K562 (cell line): ENCODE measurements around the gene UVRAG. TPM values are rescaled to one million over a fixed set of nuclear protein-coding genes. Genes with fewer than 3 reads are reported as not detected.

ENCODE experiments used
- ATAC-seq: fragments of 200-7000 bp; cut with Tn5 transposase; 3 replicates; pipeline ENCODE4 v1.9.1; 2020; ENCODE audit warnings: moderate library complexity
- BruUV-seq: library from RNA; stranded (reverse); fragments of 400-500 nt; replicated peaks from 2 replicates; lab custom pipeline; 2021; lab: Mats Ljungman, UMichigan
- CTCF ChIA-PET: fragments of 300-600 bp; formaldehyde crosslinking; extraction: SDS; loops from one replicate; lab custom pipeline; 2021; ENCODE audit warnings: low intra/inter-chr PET ratio; lab: Yijun Ruan, JAX
- POLR2A ChIA-PET: fragments of 300-600, 350-650 bp; sonication (Branson Sonifier 250); formaldehyde crosslinking; extraction: SDS; loops from one replicate; lab custom pipeline; 2021; ENCODE audit warnings: antibody characterized with exemption, inconsistent platforms; lab: Yijun Ruan, JAX
- DNase-seq, 4 experiments: peaks; one replicate each; pipeline versions ENCODE4 v3.0.0 to v3.0.0-alpha.2; 2011 to 2018; ENCODE audit warnings: low spot score in 3 of 4, mixed read lengths in 3 of 4; ENCODE audit errors: extremely low read depth in 1 of 4
- FAIRE-seq: peaks from 2 replicates; lab custom pipeline; 2011; peaks lifted over from hg19 to GRCh38; lab: Jason Lieb, UNC
- H2AFZ ChIP-seq: 2 replicates; pipeline ENCODE4 v1.6.0; 2011; ENCODE audit warnings: low read depth, low read length, control low read depth, inconsistent platforms
- H3K27ac ChIP-seq: fragments of 200-600 bp; 3 replicates; pipeline ENCODE4 v1.8.0; 2011; ENCODE audit warnings: low read depth, mild to moderate bottlenecking, control low read depth, inconsistent platforms, low read length, moderate library complexity, mixed read lengths; ENCODE audit errors: extremely low read depth
- H3K27me3 ChIP-seq, 2 experiments: fragments of 300-600 bp in 1 of 2; 2 replicates in 1 of 2; 3 replicates in 1 of 2; pipeline versions ENCODE4 v1.6.0 to v1.8.0; 2011; ENCODE audit warnings: inconsistent platforms in 2 of 2, low read length in 2 of 2, mild to moderate bottlenecking in 1 of 2, mixed read lengths in 1 of 2, moderate library complexity in 1 of 2; ENCODE audit not compliant: control insufficient read depth in 2 of 2, insufficient read depth in 2 of 2
- H3K36me3 ChIP-seq: fragments of 300-600 bp; 3 replicates; pipeline ENCODE4 v1.8.0; 2011; ENCODE audit warnings: mild to moderate bottlenecking, low read length, inconsistent platforms; ENCODE audit not compliant: control insufficient read depth, insufficient read depth
- H3K4me1 ChIP-seq, 2 experiments: fragments of 200-600 bp in 1 of 2; replicated peaks in 1 of 2; 2 replicates in 1 of 2; 3 replicates in 1 of 2; pipeline versions ENCODE4 v1.5.1 to v1.8.0; 2011; ENCODE audit warnings: inconsistent platforms in 2 of 2, low read length in 2 of 2, mild to moderate bottlenecking in 1 of 2, mixed read lengths in 1 of 2, moderate library complexity in 1 of 2; ENCODE audit not compliant: control insufficient read depth in 2 of 2, insufficient read depth in 2 of 2
- H3K4me2 ChIP-seq: 2 replicates; pipeline ENCODE4 v1.6.1; 2011; ENCODE audit warnings: low read length, control low read depth, inconsistent platforms, mixed read lengths; ENCODE audit not compliant: insufficient read depth
- H3K4me3 ChIP-seq: fragments of 200-600 bp; sonication (generic), shearing (Covaris generic); 2 replicates; pipeline ENCODE4 v1.5.1; 2016; ENCODE audit warnings: control low read depth, inconsistent platforms
- H3K79me2 ChIP-seq: fragments of 200-600 bp; 3 replicates; pipeline ENCODE4 v1.8.0; 2011; ENCODE audit warnings: low read length, inconsistent platforms; ENCODE audit not compliant: control insufficient read depth, insufficient read depth
- H3K9ac ChIP-seq, 2 experiments: 2 replicates each; pipeline versions ENCODE4 v1.6.0 to v1.6.1; 2011; ENCODE audit warnings: low read depth in 2 of 2, low read length in 2 of 2, control low read depth in 1 of 2, inconsistent platforms in 1 of 2, mild to moderate bottlenecking in 1 of 2, mixed read lengths in 1 of 2; ENCODE audit not compliant: insufficient read depth in 1 of 2
- H3K9me1 ChIP-seq: one replicate; pipeline ENCODE4 v1.6.0; 2011; ENCODE audit warnings: inconsistent platforms, mild to moderate bottlenecking, low read length, moderate library complexity; ENCODE audit not compliant: control insufficient read depth, insufficient read depth
- H3K9me3 ChIP-seq: replicated peaks from 2 replicates; pipeline ENCODE4 v1.5.1; 2011; ENCODE audit warnings: low read depth, low read length, inconsistent platforms; ENCODE audit not compliant: control insufficient read depth, insufficient read depth
- H4K20me1 ChIP-seq: replicated peaks from 2 replicates; pipeline ENCODE4 v1.6.1; 2011; ENCODE audit warnings: low read length, inconsistent platforms, mixed read lengths; ENCODE audit not compliant: control insufficient read depth, insufficient read depth
- CREB3L1 ChIP-seq: fragments of 450-650 bp; IDR thresholded peaks from 2 replicates; pipeline ENCODE4 v1.6.1; 2014; ENCODE audit warnings: low read depth, mild to moderate bottlenecking, moderate library complexity, borderline replicate concordance
- HDAC2 ChIP-seq: fragments of 450-650 bp; IDR thresholded peaks from 2 replicates; pipeline ENCODE4 v1.6.1; 2016; ENCODE audit warnings: mild to moderate bottlenecking
- JUND ChIP-seq, 2 experiments: IDR thresholded peaks; 2 replicates in 1 of 2; 3 replicates in 1 of 2; pipeline ENCODE4 v1.6.1; 2011; ENCODE audit warnings: borderline replicate concordance in 2 of 2, low read depth in 2 of 2, low read length in 2 of 2, improper control_type of control experiment in 1 of 2, missing biosample characterization in 1 of 2, missing genetic modification characterization in 1 of 2, missing genetic modification reagents in 1 of 2
- KDM2B ChIP-seq: fragments of 250-450 bp; sonication (Bioruptor Pico); IDR thresholded peaks from 2 replicates; pipeline ENCODE4 v1.8.0; 2021; ENCODE audit warnings: mild to moderate bottlenecking, moderate library complexity
- MAFG ChIP-seq: fragments of 450-650 bp; conservative IDR thresholded peaks from 2 replicates; pipeline ENCODE4 v1.6.1; 2016; ENCODE audit warnings: missing genetic modification characterization, missing compliant biosample characterization
- NCOA6 ChIP-seq: fragments of 450-650 bp; IDR thresholded peaks from 2 replicates; pipeline ENCODE4 v1.6.1; 2017; ENCODE audit warnings: mild to moderate bottlenecking
- PCBP1 ChIP-seq: fragments of 200-400 bp; formaldehyde crosslinking; IDR thresholded peaks from 2 replicates; pipeline ENCODE4 v1.6.1; 2018; ENCODE audit warnings: mild to moderate bottlenecking, low read depth, low read length; ENCODE audit not compliant: poor library complexity, severe bottlenecking
- SOX6 ChIP-seq: fragments of 450-650 bp; IDR thresholded peaks from 2 replicates; pipeline ENCODE4 v1.6.1; 2014; ENCODE audit warnings: mild to moderate bottlenecking
- WGBS: fragments of 100-300 bp; shearing (Covaris generic); methylation state at CpG from one replicate; pipeline ENCODE4 v1.1.6; 2016; ENCODE audit warnings: low coverage, mixed read lengths; ENCODE audit not compliant: insufficient coverage; ENCODE audit errors: missing lambda C conversion rate; 5-methylcytosine and 5-hydroxymethylcytosine counted together
- in situ Hi-C: fragments of 300-500 bp; cut with MboI; formaldehyde crosslinking; loops from 4 replicates; pipeline ENCODE4 v1.15.0; 2018; ENCODE audit warnings: inconsistent platforms, mixed read lengths
- intact Hi-C: fragments of 100-400 bp; cut with micrococcal nuclease; formaldehyde crosslinking; loops from 2 replicates; pipeline ENCODE4 v1.14.2; 2022
- polyA plus RNA-seq, 8 experiments: library from polyadenylated mRNA; depleted of rRNA in 4 of 8; stranded (reverse) in 5 of 8; unstranded in 3 of 8; fragments of >200 nt; fragmentation: Nextera tagmentation in 2 of 8; fragmentation: Illumina TruSeq in 1 of 8; extraction: Ambion mirVana in 2 of 8; extraction: Trizol in 1 of 8; gene quantifications; 2 replicates each; pipeline versions ENCODE4 v1.2.1 to v1.2.3, GENCODE V29; 2011 to 2014; ENCODE audit warnings: inconsistent platforms in 1 of 8, missing spikeins in 1 of 8
- total RNA-seq, 7 experiments: library from RNA; depleted of rRNA in 6 of 7; stranded (reverse); fragments of >200 nt in 6 of 7; fragmentation: Illumina TruSeq in 2 of 7; extraction: Trizol in 2 of 7; gene quantifications; 2 replicates each; pipeline versions ENCODE4 v1.2.1 to v1.2.3, GENCODE V29; 2011 to 2021; ENCODE audit warnings: low replicate concordance in 1 of 7
- TF ChIP-seq, protein P1 (sequence below): fragments of 200-800 bp; sonication (Bioruptor generic); IDR thresholded peaks from 2 replicates; pipeline ENCODE4 v1.6.1; 2017; ENCODE audit warnings: missing genetic modification characterization, missing compliant biosample characterization
- TF ChIP-seq, protein P2 (sequence below), 2 experiments: IDR thresholded peaks in 1 of 2; conservative IDR thresholded peaks in 1 of 2; 2 replicates each; pipeline ENCODE4 v1.6.1; 2016; ENCODE audit warnings: low read depth in 2 of 2, mild to moderate bottlenecking in 1 of 2, missing compliant biosample characterization in 1 of 2, missing genetic modification characterization in 1 of 2, moderate library complexity in 1 of 2

The UVRAG gene
- total and polyA plus RNA-seq, 9 of the 15 experiments (the other 6 are each of a cell fraction or from before 2014, with no cell fraction given): 3.1 to 17.8 (median 12.4) TPM

DNA sequence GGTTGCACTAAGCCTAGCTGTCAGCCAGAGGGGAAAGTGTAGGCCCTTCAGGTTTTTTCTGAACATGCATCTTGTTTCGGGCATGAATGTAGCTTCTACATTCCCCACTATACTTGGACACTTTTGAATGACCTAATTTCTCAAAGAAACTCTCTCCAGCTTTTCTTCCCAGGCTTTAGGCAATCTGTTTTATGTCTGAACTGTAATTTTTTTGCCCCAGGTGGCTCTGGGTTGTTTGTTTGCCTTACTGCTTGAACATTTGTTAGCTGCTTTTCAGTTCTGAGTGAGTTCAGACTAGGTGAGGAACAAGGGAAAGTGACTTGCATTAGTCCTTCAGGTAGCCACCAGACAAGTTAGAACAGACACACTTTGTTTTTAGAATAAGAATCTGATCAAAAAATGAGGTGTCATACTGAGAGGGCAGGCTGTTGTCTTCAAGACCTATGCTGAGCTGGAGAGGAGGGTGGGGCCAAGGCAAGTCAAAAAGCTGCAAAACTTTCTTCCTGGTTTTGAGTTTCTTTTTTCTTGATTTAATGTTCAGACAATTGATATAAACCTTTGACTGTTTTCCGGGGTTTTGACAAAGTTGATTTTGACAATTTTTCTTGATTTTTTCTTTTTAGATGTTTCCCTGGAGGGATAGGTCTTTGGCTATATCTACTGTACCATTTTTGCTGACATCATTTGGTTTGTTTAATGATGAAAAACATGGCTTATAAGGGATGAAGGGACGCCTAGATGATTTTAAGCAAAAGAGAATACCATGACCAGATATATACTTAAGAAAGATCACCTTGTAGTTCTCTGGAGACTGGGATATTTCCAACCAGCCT, 208.4 kb downstream of the UVRAG start (continued):
- TF ChIP-seq, protein P1, sequence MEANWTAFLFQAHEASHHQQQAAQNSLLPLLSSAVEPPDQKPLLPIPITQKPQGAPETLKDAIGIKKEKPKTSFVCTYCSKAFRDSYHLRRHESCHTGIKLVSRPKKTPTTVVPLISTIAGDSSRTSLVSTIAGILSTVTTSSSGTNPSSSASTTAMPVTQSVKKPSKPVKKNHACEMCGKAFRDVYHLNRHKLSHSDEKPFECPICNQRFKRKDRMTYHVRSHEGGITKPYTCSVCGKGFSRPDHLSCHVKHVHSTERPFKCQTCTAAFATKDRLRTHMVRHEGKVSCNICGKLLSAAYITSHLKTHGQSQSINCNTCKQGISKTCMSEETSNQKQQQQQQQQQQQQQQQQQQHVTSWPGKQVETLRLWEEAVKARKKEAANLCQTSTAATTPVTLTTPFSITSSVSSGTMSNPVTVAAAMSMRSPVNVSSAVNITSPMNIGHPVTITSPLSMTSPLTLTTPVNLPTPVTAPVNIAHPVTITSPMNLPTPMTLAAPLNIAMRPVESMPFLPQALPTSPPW (CRISPR knock-in tag): peak; percentile 12; the same call in 1 of the 2 replicates
- TF ChIP-seq HDAC2 (no peak), MAFG (tag) (peak; percentile 59)

DNA sequence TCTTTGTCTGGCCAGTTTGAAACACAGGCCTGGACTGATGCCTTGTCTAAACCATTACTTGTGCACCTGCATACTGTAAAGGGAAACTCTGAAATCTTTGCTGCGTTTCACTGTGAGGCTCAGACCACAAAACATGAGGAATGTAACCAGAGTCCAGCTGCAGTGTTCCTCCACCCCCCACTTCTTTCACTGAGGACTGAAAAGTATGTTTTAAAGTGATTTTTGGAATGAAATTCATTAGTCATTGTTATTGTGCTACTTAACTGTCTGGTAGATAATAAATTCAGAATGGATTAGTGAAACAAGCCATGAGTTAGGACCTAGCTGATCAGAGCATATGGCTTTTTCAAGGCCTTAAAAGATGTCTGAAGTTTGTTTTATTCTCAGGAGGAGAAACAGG, 210.1 kb downstream of the UVRAG start:
- CTCF ChIA-PET: interaction anchor here (0.6 kb wide), 1 partner anchor 28 kb away, joined by 3 read pairs; no protein-coding TSS in a partner anchor
- Histone ChIP-seq H3K79me2 (no peaks in the 10 kb centered on the region), H3K27ac (no peak overlapping the region), H3K36me3 (0 out of 3 replicates have a peak, but pooled peaks cover 5% of the 10 kb centered on the region), H3K9ac (no peak overlapping the region), H3K27me3 (no peaks in the 10 kb centered on the region), H3K4me2 (no peak overlapping the region), H3K4me3 (no peak overlapping the region), H3K9me1 (no peaks in the 10 kb centered on the region), H3K9me3 (no peaks in the 10 kb centered on the region), H2AFZ (no peak overlapping the region), H3K4me1 (peaks cover 0 to 19% of the 10 kb centered on the region in 2 experiments; a peak in 2 of 5 replicates), H4K20me1 (no peaks in the 10 kb centered on the region)
- in situ Hi-C loops (no loop called here), intact Hi-C loops (no loop called here)
- POLR2A ChIA-PET: no interaction called here
- BruUV-seq: no TSS peak
- no peak for DNase-seq
- no peak; the same call in 2 of the 3 replicates for ATAC-seq
- TF ChIP-seq JUND (IDR thresholded peaks at IDR 0.05; ENCODE audit: borderline replicate concordance, low read depth, low read length) (no peak), JUND (tag; IDR thresholded peaks at IDR 0.05; ENCODE audit: borderline replicate concordance, low read depth, low read length) (no peak), CREB3L1 (no peak), NCOA6 (no peak), PCBP1 (no peak), KDM2B (no peak), SOX6 (no peak)
- TF ChIP-seq, protein P2, sequence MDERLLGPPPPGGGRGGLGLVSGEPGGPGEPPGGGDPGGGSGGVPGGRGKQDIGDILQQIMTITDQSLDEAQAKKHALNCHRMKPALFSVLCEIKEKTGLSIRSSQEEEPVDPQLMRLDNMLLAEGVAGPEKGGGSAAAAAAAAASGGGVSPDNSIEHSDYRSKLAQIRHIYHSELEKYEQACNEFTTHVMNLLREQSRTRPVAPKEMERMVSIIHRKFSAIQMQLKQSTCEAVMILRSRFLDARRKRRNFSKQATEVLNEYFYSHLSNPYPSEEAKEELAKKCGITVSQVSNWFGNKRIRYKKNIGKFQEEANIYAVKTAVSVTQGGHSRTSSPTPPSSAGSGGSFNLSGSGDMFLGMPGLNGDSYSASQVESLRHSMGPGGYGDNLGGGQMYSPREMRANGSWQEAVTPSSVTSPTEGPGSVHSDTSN (CRISPR knock-in tag; IDR thresholded peaks at IDR 0.05; ENCODE audit: low read depth): no peak
- TF ChIP-seq, protein P2 (tag; conservative IDR thresholded peaks at IDR 0.05; ENCODE audit: low read depth): peak; percentile 49
- FAIRE-seq: no peak
- 36% methylated on average over 1 of the region's 1 CpG for WGBS
